ENCODE measurements around the gene PLCL1.

- TF ChIP-seq CTCF (IDR thresholded peaks at IDR 0.05) (no peak), POLR2A (IDR thresholded peaks at IDR 0.05) (no peak)
Observed at GRCh38 chr2:198040835-198041234, 236.4 kb downstream of the PLCL1 start.

Data from esophagus squamous epithelium (tissue), 4 donors.